ENCODE measurements around the gene AMZ1. TPM values are rescaled to one million over a fixed set of nuclear protein-coding genes. Genes with fewer than 3 reads are reported as not detected.

The AMZ1 gene
- total and polyA plus RNA-seq, 2 donors (not counting 1 experiment from before 2014, with no cell fraction given): 0.26 to 0.33 TPM

GRCh38 chr7:2757361-2757903, 69.4 kb downstream of the AMZ1 start:
- peak overlapping the region; percentile 96 for H3K27ac ChIP-seq (ENCODE audit: insufficient read depth, low read length)
- no peaks in the 10 kb centered on the region for H3K27me3 ChIP-seq (ENCODE audit: control insufficient read depth, insufficient read depth, low read length)
- peaks cover 54% of the 10 kb centered on the region for H3K79me2 ChIP-seq (ENCODE audit: control insufficient read depth, insufficient read depth, low read length)
- DNase-seq (ENCODE audit: low read depth in 2 of 2): peak in 1 of 2 donors; percentile 74
- no peaks in the 10 kb centered on the region for H3K36me3 ChIP-seq (ENCODE audit: control insufficient read depth, insufficient read depth, low read length)
- no peaks in the 10 kb centered on the region for H4K20me1 ChIP-seq (ENCODE audit: control insufficient read depth, extremely low read depth, insufficient read depth, low read length)
- H3K9me3 ChIP-seq (ENCODE audit: control insufficient read depth, insufficient read depth, low read depth, low read length): no peaks in the 10 kb centered on the region
- H3K4me1 ChIP-seq (ENCODE audit: control insufficient read depth, extremely low read depth, insufficient read depth, low read length): peaks cover 48% of the 10 kb centered on the region
- H2AFZ ChIP-seq (ENCODE audit: low read length): no peak overlapping the region
- TF ChIP-seq EZH2 (IDR thresholded peaks at IDR 0.05; ENCODE audit: low read length, missing control alignments): no peak
- TF ChIP-seq, protein P1, sequence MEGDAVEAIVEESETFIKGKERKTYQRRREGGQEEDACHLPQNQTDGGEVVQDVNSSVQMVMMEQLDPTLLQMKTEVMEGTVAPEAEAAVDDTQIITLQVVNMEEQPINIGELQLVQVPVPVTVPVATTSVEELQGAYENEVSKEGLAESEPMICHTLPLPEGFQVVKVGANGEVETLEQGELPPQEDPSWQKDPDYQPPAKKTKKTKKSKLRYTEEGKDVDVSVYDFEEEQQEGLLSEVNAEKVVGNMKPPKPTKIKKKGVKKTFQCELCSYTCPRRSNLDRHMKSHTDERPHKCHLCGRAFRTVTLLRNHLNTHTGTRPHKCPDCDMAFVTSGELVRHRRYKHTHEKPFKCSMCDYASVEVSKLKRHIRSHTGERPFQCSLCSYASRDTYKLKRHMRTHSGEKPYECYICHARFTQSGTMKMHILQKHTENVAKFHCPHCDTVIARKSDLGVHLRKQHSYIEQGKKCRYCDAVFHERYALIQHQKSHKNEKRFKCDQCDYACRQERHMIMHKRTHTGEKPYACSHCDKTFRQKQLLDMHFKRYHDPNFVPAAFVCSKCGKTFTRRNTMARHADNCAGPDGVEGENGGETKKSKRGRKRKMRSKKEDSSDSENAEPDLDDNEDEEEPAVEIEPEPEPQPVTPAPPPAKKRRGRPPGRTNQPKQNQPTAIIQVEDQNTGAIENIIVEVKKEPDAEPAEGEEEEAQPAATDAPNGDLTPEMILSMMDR (conservative IDR thresholded peaks at IDR 0.05 in 1 of 2, IDR thresholded peaks at IDR 0.05 in 1 of 2; ENCODE audit: low read depth in 1 of 2, low read length in 2 of 2): no peak
- peak overlapping the region in 2 of 4 experiments; percentile 1 to 29 for H3K4me3 ChIP-seq (replicated peaks in 1 of 4; ENCODE audit: control extremely low read depth in 1 of 4, insufficient read depth in 1 of 4, low read depth in 3 of 4, low read length in 4 of 4)
- H3K4me2 ChIP-seq (ENCODE audit: extremely low read depth, insufficient read depth, low read length): peak overlapping the region; percentile 76
- no peak overlapping the region for H3K9ac ChIP-seq (ENCODE audit: insufficient read depth, low read length)

GRCh38 chr7:2757904-2758672, 70.1 kb downstream of the AMZ1 start:
- Histone ChIP-seq H2AFZ (ENCODE audit: low read length) (no peak overlapping the region), H3K79me2 (ENCODE audit: control insufficient read depth, insufficient read depth, low read length) (peaks cover 52% of the 10 kb centered on the region)

More at GRCh38 chr7:2757904-2758672, 70.1 kb downstream of the AMZ1 start:
- no peaks in the 10 kb centered on the region for H3K9me3 ChIP-seq (ENCODE audit: control insufficient read depth, insufficient read depth, low read depth, low read length)
- H3K36me3 ChIP-seq (ENCODE audit: control insufficient read depth, insufficient read depth, low read length): no peaks in the 10 kb centered on the region
- H3K4me3 ChIP-seq (replicated peaks in 1 of 4; ENCODE audit: control extremely low read depth in 1 of 4, insufficient read depth in 1 of 4, low read depth in 3 of 4, low read length in 4 of 4): peak overlapping the region; percentile 8 to 42 (median 21)
- no peaks in the 10 kb centered on the region for H3K27me3 ChIP-seq (ENCODE audit: control insufficient read depth, insufficient read depth, low read length)
- peak overlapping the region; percentile 36 for H3K9ac ChIP-seq (ENCODE audit: insufficient read depth, low read length)
- peaks cover 51% of the 10 kb centered on the region for H3K4me1 ChIP-seq (ENCODE audit: control insufficient read depth, extremely low read depth, insufficient read depth, low read length)
- peak overlapping the region; percentile 96 for H3K27ac ChIP-seq (ENCODE audit: insufficient read depth, low read length)
- peak; percentile 99 for DNase-seq (ENCODE audit: low read depth in 2 of 2)
- no peak for TF ChIP-seq EZH2 (IDR thresholded peaks at IDR 0.05; ENCODE audit: low read length, missing control alignments)
- TF ChIP-seq, protein P1 (conservative IDR thresholded peaks at IDR 0.05 in 1 of 2, IDR thresholded peaks at IDR 0.05 in 1 of 2; ENCODE audit: low read depth in 1 of 2, low read length in 2 of 2): no peak
- H3K4me2 ChIP-seq (ENCODE audit: extremely low read depth, insufficient read depth, low read length): peak overlapping the region; percentile 82
- H4K20me1 ChIP-seq (ENCODE audit: control insufficient read depth, extremely low read depth, insufficient read depth, low read length): no peaks in the 10 kb centered on the region
